HG03159 (cell line): ENCODE results near the gene ENTREP3.
"Not testable (repeated sequence)": the region's sequence is repeated elsewhere in the genome, so short reads cannot be mapped to it uniquely, and the experiment has no call there.

Experiments used
- ATAC-seq: cut with Tn5 transposase; IDR thresholded peaks from one replicate; pipeline ENCODE4 v1.9.1; 2021; ENCODE audit warnings: mild to moderate bottlenecking, moderate library complexity; ENCODE audit not compliant: unreplicated experiment

Gene ENTREP3

DNA sequence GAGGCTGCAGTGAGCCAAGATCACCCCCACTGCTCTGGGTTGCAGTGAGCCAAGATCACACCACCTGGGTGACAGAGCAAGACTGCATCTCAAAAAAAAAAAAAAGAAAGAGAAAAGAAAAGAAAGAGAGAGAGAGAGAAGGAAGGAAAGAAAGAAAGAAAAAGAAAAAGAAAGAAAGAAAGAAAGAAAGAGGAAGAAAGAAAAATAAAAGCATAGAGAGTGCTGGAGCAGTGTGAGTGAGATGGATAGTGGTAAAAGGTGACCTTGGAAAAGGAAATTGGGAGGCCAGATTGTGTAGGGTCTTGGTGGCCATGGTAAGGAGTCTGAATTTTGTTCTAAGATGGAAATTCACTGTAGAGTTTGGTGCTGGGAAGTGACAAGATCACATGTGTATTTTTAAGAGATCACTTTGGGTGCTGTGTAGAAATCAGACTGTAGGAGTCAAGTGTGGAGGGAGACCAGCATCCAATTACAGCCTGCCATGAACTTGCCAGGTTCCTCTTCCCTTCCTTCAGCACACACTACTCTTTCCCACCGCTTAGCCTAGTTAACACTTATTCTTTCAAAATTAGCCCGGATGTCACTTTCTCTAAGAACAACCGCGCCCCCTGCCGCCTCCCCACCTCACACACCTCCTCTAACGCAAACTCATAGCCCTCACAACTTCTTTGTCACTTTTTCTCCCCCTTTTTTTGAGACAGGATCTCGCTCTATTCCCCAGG, 28.9 kb downstream of the ENTREP3 start:
- ATAC-seq: no peak

DNA sequence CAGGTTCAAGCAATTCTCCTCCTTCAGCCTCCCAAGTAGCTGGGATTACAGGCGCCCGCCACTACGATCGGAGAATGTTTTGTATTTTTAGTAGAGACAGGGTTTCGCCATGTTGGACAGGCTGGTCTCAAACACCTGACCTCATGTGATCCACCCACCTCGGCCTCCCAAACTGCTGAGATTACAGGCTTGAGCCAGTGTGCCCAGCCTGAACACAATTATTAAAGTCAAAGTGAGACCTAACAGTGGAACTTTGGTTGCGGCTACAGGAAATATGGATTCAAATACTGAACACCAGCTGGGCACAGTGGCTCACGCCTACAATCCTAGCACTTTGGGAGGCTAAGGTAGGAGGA, 29.9 kb downstream of the ENTREP3 start:
- not testable (repeated sequence) for ATAC-seq

DNA sequence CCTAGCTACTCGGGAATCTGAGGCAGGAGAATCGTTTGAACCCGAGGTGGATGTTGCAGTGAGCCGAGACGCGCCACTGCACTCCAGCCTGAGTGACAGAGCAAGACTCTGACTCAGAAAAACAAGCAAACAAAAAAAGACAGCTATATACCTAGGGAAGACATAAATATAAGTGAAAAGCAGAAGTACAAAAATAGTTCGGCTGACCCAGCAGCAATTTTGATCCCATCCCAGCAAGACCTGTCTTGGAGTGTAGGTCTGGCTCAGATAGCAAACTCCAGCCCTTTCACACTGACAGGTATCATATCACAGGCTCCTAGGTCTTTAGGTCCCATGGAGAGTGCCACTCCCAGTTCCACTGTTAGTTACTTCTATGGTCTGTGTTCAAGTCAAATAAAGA, 32.2 kb downstream of the ENTREP3 start:
- no peak for ATAC-seq

DNA sequence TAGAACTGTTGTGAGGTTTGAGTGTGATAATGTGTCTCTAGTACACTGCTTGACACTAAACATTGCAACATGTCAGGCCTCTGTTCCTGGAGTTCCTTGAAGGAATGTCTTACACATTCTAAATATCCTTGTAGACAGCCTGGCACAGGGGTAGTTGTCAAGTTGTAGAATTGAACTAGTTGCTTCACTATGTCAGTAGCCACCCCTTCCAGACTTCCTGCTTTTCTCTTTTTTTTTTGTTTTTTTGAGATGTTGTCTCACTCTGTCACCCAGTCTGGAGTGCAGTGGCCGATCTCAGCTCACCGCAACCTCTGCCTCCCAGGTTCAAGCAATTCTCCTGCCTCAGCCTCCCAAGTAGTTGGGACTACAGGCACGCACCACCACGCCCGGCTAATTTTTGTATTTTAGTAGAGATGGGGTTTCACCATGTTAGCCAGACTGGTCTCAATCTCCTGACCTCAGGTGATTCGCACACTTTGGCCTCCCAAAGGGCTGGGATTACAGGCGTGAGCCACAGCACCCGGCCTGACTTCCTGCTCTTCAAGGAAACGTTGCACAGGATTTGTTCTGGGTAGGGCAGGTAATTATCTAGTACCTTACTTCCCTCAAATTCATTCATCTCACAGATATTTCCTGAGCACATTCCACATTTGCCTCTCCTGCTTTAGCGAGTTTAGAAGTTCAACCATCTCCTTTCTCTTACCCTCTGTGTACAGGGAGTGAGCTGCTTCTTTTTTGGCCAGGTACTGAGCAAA, 34.9 kb downstream of the ENTREP3 start:
- ATAC-seq: not testable (repeated sequence)

DNA sequence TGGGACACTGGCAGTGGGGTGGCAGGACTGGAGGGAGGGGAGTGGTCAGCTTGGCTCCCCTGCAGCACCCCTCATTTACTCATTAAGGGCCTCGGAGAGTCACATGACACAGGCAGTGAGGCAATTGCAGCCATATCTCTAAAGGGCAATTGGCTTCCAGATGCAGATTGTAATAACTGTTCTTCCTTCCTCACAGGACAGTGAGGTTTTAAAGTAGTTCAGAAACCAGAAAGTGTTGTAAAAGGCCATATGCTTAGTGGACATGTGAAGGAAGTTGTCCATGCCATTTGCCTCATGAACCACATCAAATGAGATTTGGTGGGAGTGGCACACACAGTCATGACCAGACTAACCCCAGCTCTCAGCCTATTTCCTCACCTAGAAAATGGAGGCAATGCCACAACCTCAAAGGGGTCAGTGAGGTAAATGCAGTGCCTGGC, 35.7 kb downstream of the ENTREP3 start:
- ATAC-seq: no peak

DNA sequence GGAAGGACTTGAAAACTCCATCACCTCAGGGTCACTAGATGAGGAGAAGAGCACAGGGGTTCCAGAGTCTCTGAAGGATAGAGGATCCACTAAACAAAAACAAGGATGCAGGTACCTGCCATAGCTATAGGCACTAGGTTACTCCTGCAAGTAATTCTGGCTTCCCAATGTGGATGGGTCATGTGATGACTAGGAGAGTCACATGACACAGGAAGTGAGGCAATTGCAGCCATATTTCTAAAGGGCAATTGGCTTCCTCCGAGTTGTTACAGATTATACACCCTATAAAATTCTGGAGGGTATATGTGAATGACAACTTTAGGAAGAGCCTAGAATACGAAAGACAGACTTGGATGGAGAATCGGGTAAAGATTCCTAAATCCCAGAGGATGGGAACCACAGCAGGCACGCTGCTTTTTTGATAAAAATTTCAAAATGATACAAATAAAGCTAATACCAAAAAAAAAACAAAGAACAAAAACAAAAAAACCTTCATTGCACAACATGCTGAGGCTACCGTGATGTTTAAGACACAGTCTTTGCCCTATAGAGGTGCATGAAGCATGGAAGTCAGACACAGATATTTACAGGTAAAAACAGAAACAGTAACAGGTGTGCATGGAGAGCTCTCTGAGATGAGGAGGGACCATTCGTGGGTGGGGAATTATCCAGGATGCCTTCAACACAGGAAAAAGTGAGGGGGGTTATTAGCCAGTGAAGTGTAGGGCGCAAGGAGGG, 36.3 kb downstream of the ENTREP3 start:
- ATAC-seq: no peak

DNA sequence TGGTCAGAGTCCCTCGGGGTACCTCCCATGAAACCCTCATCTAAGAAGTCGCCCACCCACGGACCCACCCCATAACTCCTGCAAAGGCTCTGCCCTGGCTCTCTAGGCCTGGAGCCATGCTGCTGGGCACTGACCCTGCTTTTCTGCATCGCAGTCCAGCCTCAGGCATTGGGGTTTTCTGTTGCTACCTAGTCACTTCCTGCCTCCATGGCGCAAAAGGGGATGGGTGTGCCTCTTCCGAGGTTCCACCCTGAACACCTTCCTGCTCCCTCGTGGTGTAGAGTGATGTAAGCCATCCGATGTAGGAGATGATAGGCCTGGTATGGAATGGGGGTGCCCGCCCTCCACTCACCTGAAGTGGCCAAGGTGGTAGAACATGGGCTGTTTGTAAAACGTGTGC, 40.6 kb downstream of the ENTREP3 start:
- not testable (repeated sequence) for ATAC-seq

DNA sequence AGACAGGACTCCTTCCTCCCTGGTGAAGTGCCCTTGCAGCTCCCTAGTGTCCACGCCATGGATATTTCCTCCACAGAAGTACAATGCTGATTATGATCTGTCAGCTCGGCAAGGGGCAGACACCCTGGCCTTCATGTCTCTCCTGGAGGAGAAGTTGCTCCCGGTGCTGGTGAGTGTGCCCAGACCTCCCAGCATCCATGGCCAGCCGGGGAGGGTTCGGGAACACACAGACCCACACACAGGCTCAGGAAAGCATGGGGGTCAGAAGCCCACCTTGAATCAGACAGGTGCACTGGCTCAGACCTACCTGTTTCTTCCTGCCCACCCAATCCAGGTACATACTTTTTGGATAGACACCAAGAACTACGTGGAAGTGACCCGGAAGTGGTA, 43.2 kb downstream of the ENTREP3 start:
- not testable (repeated sequence) for ATAC-seq

DNA sequence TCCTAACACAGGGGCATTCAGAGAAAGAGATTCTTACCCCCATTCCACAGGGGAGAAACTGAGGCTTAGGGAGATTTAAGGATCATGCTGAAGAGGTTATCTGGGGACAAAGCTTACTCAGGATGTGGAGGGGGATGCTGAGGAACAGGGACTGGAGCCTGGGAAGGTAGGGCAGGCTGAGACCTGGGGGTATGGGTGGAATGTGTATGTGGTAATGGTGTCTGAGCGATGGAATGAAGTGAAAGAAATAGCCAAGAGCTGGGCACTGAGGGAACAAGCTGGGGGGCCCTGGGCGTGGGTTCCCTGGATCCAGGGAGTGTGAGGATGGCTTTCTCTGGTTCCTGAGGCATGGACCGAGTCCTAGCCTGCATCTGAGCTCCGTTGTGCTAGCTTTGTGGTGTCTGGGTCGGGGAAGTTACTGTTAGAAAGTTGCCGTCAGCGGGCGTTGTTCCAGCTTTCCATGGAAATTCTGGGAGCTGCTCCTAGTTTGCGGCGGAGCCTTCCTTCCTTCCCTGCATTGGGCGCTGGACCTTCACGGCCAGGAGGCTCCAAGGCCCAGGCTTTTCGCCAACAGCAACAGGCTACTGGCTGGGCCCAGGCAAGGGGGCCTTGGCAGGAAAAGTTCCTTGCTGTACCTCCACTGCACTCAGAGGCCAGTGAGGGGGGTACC, 43.8 kb downstream of the ENTREP3 start:
- ATAC-seq: not testable (repeated sequence)

DNA sequence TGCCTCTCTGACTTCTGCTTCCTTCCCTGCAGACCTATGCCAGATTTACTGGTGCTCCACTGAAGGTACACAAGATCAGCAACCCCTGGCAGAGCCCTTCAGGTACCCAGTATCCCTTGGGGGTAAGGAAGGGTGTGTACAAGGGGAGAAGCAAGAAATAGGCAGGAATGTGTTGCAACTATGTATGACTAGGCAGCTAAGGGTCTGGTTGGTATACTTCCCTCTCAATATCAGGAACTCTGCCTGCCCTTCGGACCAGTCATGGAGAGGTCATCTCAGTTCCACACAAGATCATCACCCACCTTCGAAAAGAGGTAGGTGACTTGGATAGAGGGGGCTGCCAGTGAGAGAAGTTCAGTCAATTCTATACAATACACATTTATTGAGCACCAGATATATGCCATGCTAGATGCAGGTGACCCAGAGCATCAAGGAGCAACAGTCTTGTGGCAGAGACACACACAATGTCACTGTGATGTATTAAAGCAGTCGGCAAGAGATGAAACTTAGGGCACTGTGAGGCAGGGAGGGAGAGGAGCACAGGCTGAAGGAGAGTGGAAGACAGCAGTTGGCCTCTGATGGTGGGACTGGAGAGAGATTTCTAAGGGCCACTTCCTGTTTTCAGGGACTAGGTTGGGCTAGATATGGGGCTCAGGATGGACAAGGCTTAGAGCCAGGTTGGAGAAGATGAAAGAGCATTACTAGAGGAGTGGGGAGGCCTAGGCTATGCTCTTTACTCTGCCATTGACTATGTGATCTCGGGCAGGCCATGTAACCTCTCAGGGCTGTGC, 44.8 kb downstream of the ENTREP3 start:
- ATAC-seq: no peak

DNA sequence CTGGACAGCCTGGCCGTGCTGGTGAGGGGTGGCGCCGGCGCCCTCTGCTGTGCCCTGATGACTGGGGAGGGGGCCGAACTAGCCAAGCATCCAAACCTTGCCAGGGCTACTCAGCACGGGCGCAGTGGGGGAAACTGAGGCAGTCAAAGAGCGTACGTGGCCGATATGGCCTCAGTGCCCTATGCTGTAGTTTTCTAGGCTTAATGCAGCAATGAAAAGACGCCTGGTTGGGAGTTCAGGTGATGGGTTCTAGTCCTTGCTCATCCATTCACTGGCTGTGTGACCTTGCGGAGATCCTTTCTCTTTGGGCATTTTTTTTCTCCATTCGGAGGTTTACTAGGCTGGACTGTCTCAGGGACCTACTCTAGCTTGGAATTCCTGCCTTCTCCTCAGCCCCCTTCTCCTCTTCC, 46.0 kb downstream of the ENTREP3 start:
- no peak for ATAC-seq

DNA sequence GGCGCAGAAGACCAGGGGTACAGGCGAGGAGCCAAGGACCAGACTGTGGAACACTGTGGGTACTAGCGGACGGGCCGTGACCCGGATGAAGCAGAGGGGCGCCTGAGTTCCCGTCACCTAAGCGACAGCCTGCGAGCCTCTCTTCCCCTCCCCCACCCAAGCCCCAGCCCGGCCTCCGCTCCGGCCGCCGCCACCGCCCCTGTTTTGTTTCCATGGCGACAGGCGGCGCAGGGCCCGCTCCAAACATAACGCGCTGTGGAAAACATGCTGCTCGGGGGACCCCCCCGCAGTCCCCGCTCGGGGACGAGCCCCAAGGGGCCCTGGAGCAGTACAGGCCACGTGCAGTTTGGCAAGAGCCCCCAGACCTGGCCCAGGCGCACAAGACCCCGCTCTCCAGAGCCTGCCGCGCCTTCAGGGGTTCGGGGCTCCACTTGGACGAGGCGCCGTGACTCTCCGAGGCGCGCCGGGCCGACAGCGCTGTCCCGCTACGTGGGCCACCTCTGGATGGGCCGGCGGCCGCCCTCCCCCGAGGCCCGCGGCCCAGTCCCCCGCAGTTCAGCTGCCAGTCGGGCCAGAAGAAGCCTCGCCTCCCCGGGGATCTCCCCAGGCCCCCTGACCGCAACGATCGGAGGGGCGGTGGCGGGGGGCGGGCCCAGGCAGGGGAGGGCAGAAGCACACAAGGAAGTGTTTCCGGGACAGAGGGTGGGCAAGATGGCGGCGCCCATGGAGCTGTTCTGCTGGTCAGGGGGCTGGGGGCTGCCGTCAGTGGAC, 46.6 kb downstream of the ENTREP3 start, which contains the start of gene MTX1:
MTX1 (plus strand) TSS at position 155 of the 771 bp plus-strand sequence; CDS start at position 265, 110 bp downstream.
- no peak for ATAC-seq

DNA sequence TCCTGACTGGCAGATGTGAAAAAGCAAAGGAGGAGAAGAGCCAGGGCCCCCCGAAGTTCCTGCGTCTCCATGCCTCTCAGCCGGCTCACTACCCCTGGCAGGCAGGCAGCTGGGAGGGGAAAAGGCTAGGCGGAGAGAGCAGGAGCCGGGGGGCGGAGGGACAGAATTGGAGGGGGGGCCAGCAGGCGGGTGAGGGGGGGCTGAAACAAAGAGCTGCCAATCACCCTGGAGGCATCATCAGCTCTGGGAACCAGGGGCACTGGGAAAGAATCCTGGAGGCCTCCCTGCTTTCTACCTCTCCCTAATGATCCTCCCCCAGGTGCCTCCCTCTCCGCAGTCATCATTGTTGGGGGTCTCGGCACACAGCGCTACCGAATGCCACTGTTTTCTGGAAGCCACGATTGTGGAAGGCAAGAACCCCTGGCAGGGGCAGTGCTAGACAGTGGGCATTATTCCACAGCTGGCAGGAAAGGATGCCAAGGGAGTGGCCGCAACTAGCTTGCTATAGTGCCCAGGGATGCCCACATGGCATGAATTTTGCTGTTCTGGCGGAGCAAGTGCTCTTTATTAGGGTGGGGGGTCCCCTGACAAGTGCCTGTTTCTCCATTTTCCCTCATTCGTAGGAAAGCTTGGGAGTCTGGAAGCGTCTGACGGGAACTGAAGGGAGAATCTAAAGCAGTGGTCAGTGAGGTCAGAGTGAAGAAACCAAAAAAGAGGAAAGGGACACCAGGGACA, 47.3 kb downstream of the ENTREP3 start, which contains the start of gene THBS3:
THBS3 (minus strand) TSS at position 92 of the 735 bp plus-strand sequence; CDS start at position 71, 21 bp downstream.
- ATAC-seq: no peak

DNA sequence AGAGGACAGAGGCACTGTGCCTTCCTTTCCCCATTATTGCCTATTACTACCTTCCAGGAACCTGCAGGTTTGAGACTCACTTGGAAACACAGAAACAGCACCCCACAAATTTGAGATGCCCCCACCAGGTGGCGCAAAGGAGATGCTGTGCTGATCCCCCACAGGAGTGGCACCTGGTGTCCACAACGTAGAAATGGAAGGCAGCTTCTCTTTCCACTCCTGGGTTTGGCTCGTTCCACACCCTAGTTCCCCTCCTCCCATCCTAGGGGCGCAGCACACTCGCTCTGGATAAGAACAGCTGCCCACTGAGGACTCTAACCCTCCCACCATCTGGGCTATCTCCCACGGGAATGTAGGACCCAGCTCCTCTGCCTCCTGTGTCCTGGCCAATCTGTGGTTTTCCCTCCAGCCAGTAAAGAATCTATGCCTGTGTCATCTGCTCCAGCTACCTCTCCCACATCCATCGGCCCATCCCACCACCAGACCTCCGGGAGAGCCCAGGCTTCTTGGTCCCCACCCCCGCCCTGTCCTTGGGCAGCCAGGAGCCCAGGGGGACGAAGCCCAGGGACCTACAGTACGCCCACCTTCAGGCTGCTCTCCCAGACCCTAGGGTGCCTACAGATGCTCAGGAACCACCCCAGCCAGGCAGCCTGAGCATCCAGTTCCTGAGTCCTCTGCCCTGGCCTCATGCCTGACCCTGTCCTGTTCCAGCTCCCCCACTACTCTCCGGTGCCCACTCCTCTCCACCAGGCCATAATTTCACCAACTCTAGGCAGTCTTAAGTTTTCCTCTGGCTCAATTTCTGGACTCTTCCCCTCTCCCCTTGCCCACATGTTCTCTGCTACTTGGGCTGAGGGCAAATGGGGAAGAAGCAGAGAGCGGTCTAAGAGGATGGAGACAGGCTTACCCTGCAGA, 48.1 kb downstream of the ENTREP3 start:
- ATAC-seq: no peak

DNA sequence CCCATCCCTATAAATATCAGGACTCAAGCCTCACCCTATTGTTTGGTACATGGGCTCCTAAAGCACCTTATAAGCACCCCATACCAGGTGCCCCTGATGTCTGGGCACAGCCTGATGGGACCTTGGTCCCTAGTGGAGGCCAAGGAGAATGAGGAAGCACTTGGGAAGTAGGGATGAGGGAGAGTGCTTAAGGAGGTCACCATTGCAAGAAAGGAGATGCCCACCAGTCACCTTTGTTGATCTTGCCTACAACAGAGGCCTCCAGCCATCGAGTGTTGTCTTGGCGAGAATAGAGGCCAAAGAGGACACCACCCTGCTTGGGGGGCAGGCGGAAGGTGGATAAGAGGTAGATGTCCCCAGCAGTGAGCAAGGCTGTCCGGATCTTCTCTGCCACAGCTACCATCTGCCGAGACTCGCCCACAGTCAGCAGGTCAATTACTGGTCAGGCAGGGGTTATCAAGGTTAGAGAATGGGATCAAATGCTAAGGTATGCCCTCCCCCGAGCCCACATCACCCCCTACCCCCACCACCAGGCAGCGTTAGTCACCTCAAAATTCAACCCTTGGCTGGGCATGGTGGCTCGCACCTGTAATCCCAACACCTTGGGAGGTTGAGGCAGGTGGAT, 49.2 kb downstream of the ENTREP3 start:
- no peak for ATAC-seq

DNA sequence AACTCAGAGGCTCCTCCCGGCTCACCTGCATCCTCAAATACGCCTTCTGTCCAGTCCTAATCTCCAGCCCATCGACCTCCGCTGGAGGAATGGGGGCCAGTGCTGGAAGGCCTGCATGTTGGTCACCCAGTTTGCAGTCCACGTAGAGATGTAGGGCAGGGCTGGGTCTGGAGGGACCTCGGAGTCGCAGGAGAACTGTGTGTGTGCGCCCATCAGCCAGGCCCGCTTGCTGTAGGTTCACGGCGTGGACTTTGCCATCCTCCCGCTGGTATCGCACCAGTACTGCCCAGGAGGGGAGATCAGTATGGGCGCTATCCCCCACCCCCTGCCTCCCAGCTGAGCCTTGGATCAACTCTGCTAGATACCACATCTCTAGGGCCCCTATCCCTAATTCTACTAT, 50.2 kb downstream of the ENTREP3 start:
- ATAC-seq: no peak
